ENCODE results near the gene CHST9.
"Not testable (repeated sequence)": the region's sequence is repeated elsewhere in the genome, so short reads cannot be mapped to it uniquely, and the experiment has no call there.

The CHST9 gene

DNA sequence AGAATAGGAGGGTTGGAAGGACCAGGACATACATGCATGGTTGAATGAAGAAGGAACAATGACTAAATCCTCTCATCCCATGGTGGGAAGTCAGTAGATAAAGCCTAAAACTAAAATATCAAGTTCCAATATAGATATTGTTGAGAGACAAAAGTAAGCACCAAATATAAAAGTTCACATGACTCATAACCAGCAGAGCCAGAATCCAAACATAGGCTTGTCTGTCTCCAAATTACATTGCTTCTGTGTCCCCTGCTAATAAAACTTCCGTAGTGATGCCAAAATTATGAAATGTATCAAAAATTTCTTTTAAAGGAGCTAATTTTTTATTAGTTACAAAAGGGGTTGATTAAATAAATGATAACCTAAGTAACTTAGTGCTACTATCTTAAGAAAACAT, 19.7 kb downstream of the CHST9 start:
- DNase-seq, result no peak

DNA sequence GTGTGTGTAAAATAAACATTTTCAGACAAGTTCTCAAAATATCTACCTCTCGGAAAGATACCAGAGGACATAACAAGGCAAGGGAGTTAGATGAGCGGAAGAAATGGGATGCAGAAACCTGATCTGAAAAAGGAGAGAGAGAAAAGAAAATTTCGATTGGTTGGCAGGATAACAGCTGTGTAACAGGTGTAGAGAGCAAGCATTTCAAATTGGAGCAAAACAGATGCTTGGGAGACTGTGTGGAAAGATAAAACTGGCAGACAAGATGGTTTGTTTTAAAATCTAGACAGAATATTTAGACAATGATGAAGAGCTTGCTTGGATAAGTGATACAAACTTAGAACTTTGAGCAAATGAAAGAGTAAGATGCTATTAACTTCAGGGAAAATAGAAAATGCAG, 20.2 kb downstream of the CHST9 start:
- no peak for DNase-seq

DNA sequence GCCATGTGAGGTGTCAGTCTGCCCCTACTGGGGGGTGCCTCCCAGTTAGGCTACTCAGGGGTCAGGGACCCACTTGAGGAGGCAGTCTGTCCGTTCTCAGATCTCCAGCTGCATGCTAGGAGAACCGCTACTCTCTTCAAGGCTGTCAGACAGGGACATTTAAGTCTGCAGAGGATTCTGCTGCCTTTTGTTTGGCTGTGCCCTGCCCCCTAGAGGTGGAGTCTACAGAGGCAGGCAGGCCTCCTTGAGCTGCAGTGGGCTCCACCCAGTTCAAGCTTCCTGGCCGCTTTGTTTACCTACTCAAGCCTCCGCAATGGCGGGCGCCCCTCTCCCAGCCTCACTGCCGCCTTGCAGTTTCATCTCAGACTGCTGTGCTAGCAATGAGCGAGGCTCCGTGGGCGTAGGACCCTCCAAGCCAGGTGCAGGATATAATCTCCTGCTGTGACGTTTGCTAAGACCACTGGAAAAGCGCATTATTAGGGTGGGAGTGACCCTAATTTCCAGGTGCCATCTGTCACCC, 21.9 kb downstream of the CHST9 start:
- DNase-seq, result not testable (repeated sequence)

DNA sequence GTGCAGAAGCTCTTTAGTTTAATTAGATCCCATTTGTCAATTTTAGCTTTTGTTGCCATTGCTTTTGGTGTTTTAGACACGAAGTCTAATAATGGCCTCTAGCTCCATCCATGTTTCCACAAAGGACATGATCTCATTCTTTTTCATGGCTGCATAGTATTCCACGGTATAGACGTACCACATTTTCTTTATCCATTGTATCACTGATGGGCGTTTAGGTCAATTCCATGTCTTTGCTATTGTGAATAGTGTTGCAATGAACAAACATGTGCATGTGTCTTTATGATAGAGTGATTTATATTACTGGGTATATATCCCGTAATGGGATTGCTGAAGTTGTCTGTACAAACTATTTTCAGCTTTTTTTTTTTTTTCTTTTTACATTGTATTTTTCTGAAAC, 35.9 kb downstream of the CHST9 start:
- DNase-seq, result not testable (repeated sequence)

DNA sequence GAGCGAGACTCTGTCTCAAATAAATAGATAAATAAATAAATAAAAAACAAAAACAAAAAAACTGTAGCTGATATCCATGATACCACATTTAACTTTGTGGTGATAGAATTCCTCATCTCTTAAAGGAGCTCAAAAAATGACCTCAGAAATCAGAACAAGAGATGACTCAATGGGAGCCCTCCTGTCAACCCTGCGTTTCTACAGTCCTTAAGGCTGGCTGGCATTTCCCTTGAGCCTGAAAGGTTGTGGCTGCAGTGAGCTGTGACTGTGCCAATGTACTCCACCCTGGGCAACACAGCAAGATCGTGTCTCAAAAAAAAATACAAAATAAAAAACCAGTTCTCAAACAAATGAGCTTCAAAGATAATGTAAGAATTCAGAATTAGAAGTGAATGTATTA, 40.4 kb downstream of the CHST9 start:
- no peak for DNase-seq

DNA sequence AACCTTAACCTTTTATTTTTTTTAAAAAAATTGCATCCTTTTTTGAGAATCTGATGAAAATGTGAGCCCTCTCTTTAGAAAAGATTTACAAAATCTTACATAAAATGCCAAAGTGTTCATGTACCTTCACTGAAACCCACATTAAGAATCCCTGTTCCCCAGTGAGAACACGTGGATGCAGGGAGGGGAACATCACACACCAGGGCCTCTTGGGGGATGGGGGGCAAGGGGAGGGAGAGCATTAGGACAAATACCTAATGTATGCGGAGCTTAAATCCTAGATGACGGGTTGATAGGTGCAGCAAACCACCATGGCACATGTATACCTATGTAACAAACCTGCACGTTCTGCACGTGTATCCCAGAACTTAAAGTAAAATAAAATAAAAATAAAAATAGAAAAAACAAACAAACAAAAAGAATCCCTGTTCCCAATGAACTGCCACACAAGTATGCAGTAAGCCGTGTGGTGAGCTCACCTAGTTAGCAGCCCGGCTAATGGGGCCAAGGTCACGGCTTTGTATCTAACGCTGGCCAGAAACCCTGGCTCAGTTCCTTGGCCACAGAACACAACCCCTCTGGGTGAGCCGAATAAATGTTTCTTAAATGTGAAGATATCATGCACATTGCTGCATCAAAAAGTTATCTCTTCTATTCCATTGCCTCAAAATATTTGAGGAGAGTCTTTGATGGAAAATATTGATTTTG, 41.4 kb downstream of the CHST9 start:
- no peak for DNase-seq

DNA sequence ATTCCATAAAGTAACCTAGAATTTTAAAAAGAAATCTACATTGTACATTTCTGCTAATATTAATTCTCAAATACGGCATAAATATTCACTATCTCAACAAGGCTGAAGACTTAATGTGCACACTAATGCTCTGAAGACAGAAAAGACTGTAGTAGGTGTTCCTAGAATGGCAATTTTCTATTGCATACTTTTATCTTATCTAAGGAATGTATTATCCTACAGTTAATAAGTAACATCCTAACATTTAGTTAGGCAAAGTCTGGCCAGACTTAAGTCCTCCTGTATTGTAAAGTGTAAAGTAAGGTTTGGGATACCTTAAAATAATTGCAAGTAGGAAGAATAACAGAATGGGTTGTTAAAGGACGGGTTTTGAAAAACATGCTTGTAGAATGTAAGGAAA, 42.2 kb downstream of the CHST9 start:
- no peak for DNase-seq

DNA sequence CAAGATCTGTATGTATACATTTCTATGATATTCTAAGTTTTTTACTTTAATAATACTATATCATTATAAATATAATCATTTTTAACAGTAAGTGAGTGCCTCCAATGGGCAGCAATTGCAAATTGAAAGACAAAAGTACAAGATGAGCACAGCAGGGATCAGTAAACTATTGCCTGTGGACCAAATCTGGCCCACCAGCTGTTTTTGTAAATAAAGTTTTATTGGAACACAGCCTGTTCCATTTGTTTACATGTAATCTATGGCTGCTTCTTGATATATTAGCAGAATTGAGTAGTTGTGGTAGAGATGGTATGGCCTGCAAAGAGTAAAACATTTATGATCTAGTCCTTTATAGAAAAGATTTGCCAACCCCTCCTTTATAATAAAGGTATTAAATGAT, 43.2 kb downstream of the CHST9 start:
- no peak for DNase-seq

DNA sequence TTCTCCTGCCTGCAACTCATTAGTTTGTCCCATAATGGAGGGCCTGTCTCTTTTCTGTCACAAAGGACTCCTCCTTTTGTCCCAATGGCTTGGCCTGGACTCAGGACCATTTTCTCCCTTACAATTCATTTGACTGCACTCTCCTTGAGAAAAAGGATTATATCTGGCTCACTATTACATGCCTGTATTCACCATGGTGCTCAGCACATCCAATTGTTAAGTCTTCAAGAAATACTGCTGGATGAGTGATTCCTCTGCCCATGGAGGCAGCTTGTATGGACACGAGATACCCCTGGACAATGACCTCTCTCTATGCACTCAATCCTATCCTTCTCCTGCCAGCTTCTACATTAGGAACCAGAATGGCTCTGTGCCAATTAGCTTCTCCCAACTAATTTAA, 47.0 kb downstream of the CHST9 start:
- DNase-seq, result no peak

DNA sequence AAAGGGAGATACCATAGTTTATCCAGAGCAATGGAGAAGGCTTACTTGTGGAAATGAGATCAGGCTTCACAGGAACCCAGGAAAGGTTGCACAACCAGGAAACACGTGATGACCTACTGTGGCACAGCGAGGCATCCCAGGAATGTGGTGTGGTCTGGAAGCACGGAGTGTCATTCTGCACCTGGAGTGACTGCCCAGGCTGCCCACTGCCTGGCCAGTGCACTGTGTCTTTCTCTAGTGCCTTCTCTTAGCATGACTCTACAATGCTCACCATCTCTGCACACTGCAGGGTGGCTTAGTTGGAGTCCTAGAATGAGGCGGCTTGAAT, 48.9 kb downstream of the CHST9 start:
- DNase-seq, result no peak

DNA sequence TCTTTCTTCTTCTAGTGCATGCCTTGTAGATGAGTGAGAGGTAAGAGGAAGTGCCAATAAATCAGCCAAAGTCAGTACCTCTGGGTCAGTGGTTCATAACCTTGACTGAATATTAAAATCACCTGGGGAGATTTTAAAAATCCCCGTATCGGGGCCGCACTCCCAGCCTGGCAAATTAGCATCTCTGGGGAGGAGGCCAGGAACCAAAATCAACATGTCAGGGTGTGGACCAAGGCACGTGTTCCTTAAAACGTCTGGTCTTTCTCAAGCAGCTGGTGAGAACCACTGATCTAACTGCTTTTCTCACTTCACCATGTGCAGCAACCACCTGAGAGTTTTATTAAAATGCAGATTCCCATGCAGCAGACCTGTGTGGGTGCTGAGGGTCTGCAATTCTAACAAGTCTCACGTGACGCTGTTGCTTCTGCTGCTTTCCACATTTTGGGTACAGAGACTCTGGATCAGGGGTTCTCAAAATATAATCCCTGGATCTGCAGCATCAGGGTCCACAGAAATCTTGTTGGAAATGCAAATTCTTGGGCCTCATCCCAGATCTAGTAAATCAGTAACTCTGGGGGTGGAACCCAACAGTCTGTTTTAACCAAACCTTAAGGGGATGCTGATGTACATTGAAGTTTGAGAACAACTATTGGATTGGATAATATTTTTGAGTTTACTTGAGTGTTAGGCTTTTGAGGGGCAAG, 49.5 kb downstream of the CHST9 start:
- DNase-seq, result no peak

DNA sequence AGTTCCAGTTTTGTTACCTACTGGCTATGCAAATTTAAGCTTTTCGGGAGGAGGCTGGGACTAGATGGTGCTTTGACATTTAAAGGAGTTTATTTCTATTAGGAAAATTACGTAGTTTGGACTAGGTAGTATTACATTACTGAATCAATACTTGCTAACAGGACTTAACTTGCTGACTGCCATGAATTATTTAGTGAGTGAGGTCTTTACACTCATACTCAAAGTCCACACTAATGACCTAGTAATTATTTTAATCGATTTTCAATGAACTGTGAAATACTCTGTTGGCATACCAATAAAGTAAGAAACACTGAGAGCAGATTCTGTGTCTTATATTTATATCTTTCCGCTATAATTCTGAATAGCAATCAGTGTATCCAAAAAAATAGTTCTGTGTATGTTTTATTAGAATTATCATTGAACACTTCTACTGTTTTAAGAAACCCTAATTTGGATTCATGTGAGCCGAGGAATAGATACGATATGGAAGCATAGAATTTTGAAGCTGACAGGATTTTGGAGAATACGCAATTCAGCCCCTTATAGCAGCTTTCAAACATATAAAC, 55.0 kb downstream of the CHST9 start:
- no peak for DNase-seq

DNA sequence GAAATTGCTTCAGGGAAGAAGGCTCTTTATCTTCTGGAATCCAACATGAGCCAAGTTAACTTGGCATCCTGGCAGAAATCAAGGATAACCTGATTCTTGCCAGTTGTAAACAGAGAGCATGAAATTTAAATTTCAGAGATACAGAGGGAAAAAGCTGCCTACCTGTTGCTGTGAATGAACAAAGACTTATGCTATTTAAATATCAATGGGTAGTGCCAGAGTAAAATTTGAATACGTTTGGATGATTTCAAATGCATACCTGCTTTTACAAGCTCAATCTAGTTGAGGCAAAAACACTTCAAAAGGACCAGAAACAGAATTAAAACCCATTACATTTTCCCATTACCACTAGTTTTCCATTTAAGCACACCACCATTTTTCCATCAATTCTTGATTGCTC, 60.9 kb downstream of the CHST9 start:
- DNase-seq, result no peak

DNA sequence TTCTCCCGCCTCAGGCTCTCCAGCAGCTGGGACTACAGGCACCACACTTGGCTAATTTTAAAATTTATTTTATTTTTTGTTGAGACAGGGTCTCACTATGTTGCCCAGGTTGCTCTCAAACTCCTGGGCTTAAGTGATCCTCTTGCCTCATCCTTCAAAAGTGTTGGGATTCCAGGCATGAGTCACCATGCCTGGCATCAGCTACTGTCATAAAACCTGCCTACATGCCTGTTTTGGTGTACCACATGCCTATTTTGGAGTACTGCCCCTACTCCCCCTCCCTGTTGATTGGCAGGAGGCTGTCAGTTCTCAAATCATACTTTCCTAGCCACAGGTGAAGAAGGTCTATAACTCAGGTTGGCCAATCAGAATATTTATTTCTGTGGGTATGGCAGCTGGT, 64.0 kb downstream of the CHST9 start:
- no peak for DNase-seq

DNA sequence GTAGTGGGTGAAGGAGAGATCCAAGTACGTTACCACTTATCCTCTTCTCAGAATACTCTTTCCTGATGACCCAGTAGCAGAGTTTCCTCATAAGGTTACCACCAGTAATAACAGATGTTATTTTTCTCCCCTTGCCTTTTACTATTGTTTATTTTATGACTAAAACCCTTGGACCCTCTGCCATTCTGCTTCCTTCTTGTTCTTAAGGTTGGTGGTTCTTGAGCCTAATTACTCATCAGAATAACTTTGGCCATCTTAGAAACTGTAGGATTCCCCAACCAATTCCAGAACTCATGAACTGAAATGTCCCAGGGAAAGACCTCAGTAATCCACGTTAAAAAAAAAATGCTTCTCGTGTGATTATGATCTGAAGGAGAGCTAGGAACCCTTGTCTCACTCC, 64.9 kb downstream of the CHST9 start:
- DNase-seq, result no peak

DNA sequence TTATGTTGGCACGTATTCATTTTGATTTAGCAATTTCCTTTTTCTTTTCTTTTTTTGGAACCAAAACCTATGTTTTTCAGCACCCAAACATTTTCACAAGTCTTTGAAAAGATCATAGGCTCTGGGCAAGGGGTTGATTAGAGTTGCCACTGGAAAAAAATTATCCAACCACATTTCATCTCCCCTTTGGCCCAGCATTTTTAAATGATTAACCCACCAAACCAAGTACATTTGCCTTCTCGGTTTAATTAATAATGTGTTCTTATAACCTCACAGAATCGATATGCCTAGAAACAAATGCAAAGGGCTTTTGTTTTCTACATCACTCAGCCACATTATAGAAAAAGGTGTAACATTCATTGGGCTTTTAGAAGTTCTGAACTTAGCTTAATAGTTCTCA, 66.1 kb downstream of the CHST9 start:
- no peak for DNase-seq

DNA sequence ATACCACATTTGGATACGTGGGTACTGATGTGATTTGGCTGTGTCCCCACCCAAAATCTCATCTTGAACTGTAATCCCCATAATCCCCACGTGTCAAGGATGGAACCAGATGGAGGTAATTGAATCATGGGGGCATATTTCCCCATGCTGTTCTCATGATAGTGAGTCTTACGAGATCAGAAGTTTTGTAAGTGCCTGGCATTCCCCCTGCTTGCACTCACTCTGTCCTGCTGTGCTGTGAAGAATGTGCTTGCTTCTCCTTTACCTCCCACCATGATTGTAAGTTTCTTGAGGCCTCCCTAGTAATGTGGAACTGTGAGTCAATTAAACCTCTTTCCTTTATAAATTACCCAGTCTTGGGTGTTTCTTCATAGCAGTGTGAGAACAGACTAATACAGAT, 70.3 kb downstream of the CHST9 start:
- DNase-seq, result no peak

DNA sequence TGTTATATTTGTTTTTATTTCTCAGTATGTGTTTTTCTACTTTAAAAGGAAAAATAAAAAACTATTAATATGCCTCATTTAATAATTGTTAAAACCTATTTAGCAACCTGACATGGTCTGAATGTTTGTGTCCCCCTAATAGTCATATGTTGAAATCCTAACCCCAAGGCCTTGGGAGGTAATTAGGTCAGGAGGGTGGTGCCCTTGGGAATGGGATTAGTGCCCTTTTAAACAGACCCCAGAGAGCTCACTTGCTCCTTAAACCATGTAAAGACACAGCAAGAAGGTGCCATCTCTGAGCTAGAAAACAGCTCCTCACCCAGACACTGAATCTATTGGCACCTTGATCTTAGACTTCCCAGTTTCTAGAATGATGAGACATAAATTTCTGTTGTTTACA, 71.8 kb downstream of the CHST9 start:
- DNase-seq, result no peak

DNA sequence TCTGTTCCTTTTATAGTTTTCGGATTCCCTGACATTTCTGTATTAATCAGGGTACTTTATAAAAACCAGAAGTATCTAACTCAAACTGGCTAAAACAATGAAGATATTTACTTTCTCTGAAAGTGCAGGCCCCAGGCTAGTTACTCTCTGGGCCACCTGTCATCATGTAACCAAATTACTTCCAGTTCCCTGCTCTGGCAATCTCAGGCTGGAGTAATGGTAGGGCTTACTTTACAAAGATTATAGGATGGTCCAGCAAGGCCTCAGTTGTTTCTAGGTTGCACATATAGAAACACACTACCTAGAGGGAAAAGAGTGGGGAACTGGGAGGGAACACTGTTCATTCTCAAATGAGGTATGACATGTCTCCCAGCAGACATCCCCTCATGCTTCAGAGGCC, 74.8 kb downstream of the CHST9 start:
- DNase-seq, result no peak

DNA sequence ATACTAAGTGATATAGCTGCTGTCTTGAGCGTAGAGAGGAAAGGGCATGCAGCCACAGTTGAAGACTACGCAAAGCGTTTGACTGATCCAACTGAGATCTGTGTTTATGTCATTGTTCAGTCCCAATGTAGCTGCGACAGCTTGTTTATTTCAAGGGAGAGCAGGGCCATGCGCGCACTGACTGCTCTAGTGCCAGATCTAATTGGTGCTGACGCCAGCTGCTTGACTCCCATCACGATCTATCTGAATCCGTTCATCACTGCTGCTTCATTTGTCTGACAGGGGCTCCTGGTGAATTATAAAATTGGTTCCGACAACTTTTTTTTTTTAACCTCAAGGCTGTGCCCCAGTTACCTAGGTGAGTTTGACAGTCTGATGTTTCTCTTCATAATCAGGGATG, 75.7 kb downstream of the CHST9 start:
- DNase-seq, result no peak

DNA sequence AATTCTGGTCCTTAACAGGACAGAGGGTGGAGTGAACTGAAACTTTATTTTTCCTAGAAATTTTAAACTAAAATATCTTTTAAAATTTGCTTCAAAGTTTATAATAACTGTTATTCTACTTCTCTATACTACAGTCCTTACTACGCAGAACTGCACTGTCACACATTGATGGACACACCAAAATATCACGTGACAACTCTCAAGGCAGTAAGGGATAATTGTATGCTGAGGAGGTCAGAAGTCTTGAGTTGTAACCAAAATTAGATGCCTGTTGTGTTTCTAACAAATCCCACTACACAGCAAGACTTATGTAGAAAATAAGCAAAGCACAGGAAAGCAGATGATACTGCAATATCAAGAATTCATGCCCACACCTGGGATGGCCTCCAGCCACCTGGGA, 76.3 kb downstream of the CHST9 start:
- no peak for DNase-seq

DNA sequence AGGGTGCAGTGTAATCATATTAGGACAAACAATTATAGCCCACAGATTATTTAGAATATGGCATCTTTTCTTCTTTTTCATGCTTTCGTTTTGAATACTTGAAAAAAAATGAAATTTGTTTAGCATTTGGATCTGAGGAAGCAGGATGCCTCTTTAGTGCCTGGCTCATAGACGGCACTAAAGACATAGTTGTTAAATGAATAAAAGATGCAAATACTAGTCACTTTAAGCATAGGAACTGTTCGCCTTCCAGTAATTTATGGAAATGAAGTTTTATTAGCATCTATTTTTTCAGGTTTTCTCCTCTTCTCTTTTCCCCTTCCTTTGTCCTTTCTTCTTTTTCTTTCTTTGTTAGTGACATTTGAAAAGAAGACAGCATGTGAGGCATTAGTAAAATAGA, 80.4 kb downstream of the CHST9 start:
- DNase-seq, result no peak

DNA sequence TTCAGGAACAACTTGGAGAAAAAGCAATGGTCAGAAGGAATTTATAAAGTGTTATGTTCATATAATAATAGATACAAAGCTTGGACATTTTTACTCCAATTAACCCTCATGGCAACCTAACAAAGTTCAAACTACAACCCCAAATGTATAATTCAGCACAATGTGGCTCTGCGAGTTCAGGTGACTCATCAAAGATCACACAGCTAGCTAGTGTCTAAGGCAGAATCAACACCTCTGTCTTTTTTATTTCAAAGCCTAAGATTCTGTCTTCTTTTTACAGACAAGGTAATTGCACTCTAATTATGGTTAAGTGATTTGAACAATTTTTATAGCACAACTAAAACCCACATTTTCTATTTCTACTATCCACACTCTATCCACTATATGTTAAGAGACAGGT, 90.5 kb downstream of the CHST9 start:
- no peak for DNase-seq

DNA sequence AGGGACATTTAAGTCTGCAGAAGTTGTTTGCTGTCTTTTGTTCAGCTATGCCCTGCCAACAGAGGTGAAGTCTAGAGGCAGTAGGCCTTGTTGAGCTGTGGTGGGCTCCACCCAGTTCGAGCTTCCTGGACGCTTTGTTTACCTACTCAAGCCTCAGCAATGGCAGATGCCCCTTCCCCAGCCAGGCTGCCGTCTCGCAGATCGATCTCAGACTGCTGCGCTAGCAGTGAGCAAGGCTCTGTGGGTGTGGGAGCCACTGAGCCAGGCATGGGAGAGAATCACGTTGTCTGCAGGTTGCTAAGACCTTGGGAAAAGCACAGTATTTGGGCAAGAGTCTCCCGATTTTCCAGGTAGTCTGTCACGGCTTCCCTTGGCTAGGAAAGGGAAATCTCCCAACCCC, 91.8 kb downstream of the CHST9 start:
- not testable (repeated sequence) for DNase-seq

DNA sequence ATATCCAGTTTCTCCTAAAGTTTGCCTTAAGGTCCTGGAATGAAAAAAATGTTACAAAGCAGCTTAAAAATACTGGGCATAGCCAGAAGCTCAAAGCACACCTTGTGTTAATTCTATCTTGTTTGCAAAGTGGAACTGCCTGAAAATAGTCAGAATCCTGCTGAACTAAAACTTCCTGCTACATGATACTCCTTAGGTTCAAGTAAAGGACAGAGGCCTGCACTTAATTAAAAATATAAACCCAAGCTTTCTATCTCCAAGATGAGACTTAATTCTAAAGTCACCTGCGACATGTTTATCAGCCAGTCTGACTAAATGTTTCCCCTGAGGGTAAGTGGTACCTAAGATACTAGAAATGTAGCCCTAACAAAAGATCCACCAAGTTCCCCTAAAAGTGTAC, 103.4 kb downstream of the CHST9 start:
- DNase-seq, result no peak

Measured in effector CD8-positive, alpha-beta T cell (primary cell).